ENCODE results near the gene SUB1.

Gene SUB1

DNA sequence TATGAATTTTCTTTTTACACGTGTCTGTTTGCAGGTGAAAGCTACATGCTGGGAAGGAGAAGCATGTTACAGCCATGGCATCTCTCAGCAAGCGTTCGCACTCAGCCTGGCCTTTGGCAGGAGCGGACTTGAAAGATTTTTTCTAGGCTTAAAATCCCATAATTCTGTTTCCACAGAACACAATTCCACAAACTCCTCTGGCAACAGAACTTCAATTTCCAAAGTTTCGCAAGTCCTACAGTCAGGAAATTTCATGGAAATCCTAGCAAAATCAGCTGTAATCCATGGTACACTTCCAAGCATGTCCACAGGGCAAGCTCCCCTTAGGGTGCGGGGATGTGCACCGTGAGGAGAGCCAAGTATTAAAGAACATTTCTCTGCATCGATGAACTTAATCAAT, 35.9 kb downstream of the SUB1 start:
- Histone ChIP-seq H3K9ac (ENCODE audit: low read length) (no peak overlapping the region), H3K27me3 (ENCODE audit: low read depth, low read length) (no peaks in the 10 kb centered on the region), H4K20me1 (ENCODE audit: insufficient read depth, low read length) (no peaks in the 10 kb centered on the region), H3K4me2 (ENCODE audit: low read length) (no peak overlapping the region), H3K79me2 (ENCODE audit: low read length) (no peaks in the 10 kb centered on the region), H3K9me3 (ENCODE audit: insufficient read depth, low read length) (no peaks in the 10 kb centered on the region), H2AFZ (ENCODE audit: low read depth, low read length) (no peak overlapping the region), H3K4me3 (ENCODE audit: low read length) (no peak overlapping the region), H3K27ac (ENCODE audit: low read length) (no peak overlapping the region), H3K4me1 (ENCODE audit: low read length) (peaks cover 4% of the 10 kb centered on the region; the same call in 1 of the 2 replicates), H3K36me3 (replicated peaks; ENCODE audit: low read depth, low read length) (no peaks in the 10 kb centered on the region)
- no peak for TF ChIP-seq CTCF (IDR thresholded peaks at IDR 0.05; ENCODE audit: low read depth, low read length)
- no peak for TF ChIP-seq EZH2phosphoT487 (IDR thresholded peaks at IDR 0.05; ENCODE audit: low read depth)

DNA sequence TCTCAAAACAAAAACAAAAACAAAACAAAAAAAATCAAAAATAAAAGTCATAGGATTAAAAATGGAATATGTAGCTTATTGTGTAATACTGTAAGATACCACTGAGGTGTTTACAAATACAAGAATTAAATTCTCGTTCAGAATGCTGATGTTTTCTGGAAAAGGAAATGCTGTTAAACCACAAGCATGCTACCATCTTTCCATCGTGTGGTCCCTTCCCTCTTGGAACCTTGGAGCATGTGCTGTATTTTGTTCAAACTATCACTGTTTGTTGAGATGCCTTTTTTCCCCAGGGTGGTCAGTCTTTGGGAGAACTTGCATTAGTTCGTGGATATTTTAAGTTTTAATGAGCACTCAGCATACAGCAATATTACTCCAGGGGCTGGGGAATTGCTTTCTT, 39.7 kb downstream of the SUB1 start:
- Histone ChIP-seq H3K9ac (ENCODE audit: low read length) (no peak overlapping the region), H2AFZ (ENCODE audit: low read depth, low read length) (no peak overlapping the region), H3K4me1 (ENCODE audit: low read length) (peaks cover 4% of the 10 kb centered on the region; the same call in 1 of the 2 replicates), H3K9me3 (ENCODE audit: insufficient read depth, low read length) (no peaks in the 10 kb centered on the region), H3K27ac (ENCODE audit: low read length) (no peak overlapping the region), H3K36me3 (replicated peaks; ENCODE audit: low read depth, low read length) (no peaks in the 10 kb centered on the region), H3K79me2 (ENCODE audit: low read length) (no peaks in the 10 kb centered on the region), H4K20me1 (ENCODE audit: insufficient read depth, low read length) (no peaks in the 10 kb centered on the region), H3K27me3 (ENCODE audit: low read depth, low read length) (no peaks in the 10 kb centered on the region), H3K4me2 (ENCODE audit: low read length) (no peak overlapping the region), H3K4me3 (ENCODE audit: low read length) (no peak overlapping the region)
- TF ChIP-seq EZH2phosphoT487 (IDR thresholded peaks at IDR 0.05; ENCODE audit: low read depth) (no peak), CTCF (IDR thresholded peaks at IDR 0.05; ENCODE audit: low read depth, low read length) (no peak)

GRCh38 chr5:32625547-32625946, 40.2 kb downstream of the SUB1 start:
- H3K4me2 ChIP-seq (ENCODE audit: low read length): no peak overlapping the region
- H3K9ac ChIP-seq (ENCODE audit: low read length): no peak overlapping the region
- no peaks in the 10 kb centered on the region for H4K20me1 ChIP-seq (ENCODE audit: insufficient read depth, low read length)
- no peaks in the 10 kb centered on the region for H3K79me2 ChIP-seq (ENCODE audit: low read length)
- H3K27ac ChIP-seq (ENCODE audit: low read length): no peak overlapping the region
- H3K9me3 ChIP-seq (ENCODE audit: insufficient read depth, low read length): no peaks in the 10 kb centered on the region
- H3K4me1 ChIP-seq (ENCODE audit: low read length): peaks cover 4% of the 10 kb centered on the region; the same call in 1 of the 2 replicates
- TF ChIP-seq EZH2phosphoT487 (IDR thresholded peaks at IDR 0.05; ENCODE audit: low read depth) (no peak), CTCF (IDR thresholded peaks at IDR 0.05; ENCODE audit: low read depth, low read length) (no peak)
- H2AFZ ChIP-seq (ENCODE audit: low read depth, low read length): no peak overlapping the region
- H3K27me3 ChIP-seq (ENCODE audit: low read depth, low read length): no peaks in the 10 kb centered on the region
- no peak overlapping the region for H3K4me3 ChIP-seq (ENCODE audit: low read length)
- no peaks in the 10 kb centered on the region for H3K36me3 ChIP-seq (replicated peaks; ENCODE audit: low read depth, low read length)

DNA sequence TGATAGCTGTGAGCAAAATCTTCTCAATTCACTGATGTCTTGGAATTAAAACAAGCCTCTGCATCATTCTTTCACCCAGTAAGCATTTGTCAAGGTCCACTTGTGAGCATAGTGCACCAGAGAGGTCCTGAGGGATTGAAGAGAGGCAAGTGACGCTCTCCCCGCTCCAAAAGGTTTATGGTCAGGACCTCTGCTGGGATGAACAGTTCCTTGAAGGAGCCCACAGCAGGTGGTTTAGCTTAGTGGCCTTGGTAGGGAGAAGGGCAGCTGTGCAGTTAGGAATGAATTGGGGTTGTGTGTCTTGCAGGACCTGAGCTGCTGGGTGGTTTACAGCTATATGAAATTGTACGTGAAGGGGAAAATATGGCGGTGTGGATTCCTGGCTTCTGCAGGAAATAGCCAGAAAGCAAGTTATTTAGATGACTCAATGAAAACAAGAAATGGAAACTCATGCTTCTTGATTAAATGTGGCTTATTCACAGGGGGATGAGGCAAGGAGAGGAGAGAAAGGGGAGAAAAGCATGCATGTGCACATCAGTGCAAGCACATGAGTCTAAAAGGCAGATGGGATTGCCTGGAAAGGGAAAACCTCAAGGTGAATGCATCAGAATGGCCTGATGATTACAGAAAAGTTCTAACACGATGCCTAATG, 42.0 kb downstream of the SUB1 start:
- TF ChIP-seq CTCF (IDR thresholded peaks at IDR 0.05; ENCODE audit: low read depth, low read length) (no peak), EZH2phosphoT487 (IDR thresholded peaks at IDR 0.05; ENCODE audit: low read depth) (no peak)
- Histone ChIP-seq H2AFZ (ENCODE audit: low read depth, low read length) (no peak overlapping the region), H3K79me2 (ENCODE audit: low read length) (no peaks in the 10 kb centered on the region), H3K9ac (ENCODE audit: low read length) (no peak overlapping the region), H3K9me3 (ENCODE audit: insufficient read depth, low read length) (no peaks in the 10 kb centered on the region), H3K4me1 (ENCODE audit: low read length) (peaks cover 4% of the 10 kb centered on the region; the same call in 1 of the 2 replicates), H3K4me3 (ENCODE audit: low read length) (no peak overlapping the region), H3K36me3 (replicated peaks; ENCODE audit: low read depth, low read length) (no peaks in the 10 kb centered on the region), H4K20me1 (ENCODE audit: insufficient read depth, low read length) (no peaks in the 10 kb centered on the region), H3K4me2 (ENCODE audit: low read length) (no peak overlapping the region), H3K27ac (ENCODE audit: low read length) (no peak overlapping the region), H3K27me3 (ENCODE audit: low read depth, low read length) (no peaks in the 10 kb centered on the region)
